Gastroesophageal sphincter (tissue), 3 donors: ENCODE measurements around the gene FOXJ1.

Experiments
- POLR2AphosphoS5 ChIP-seq: sonication (generic); formaldehyde crosslinking; IDR thresholded peaks from one replicate; pipeline ENCODE4 v1.6.1; 2017; ENCODE audit warnings: antibody characterized with exemption
- TF ChIP-seq, protein P1 (sequence below), 4 experiments: fragments of 200-600 bp in 2 of 4; fragments of 450-650 bp in 2 of 4; sonication (generic) in 1 of 4; IDR thresholded peaks; one replicate each; pipeline ENCODE4 v1.5.1; 2017 to 2019; ENCODE audit warnings: antibody characterized with exemption in 4 of 4, mild to moderate bottlenecking in 2 of 4, moderate library complexity in 2 of 4

GRCh38 chr17:76153202-76153601, 12.2 kb upstream of the FOXJ1 start:
- TF ChIP-seq, protein P1, sequence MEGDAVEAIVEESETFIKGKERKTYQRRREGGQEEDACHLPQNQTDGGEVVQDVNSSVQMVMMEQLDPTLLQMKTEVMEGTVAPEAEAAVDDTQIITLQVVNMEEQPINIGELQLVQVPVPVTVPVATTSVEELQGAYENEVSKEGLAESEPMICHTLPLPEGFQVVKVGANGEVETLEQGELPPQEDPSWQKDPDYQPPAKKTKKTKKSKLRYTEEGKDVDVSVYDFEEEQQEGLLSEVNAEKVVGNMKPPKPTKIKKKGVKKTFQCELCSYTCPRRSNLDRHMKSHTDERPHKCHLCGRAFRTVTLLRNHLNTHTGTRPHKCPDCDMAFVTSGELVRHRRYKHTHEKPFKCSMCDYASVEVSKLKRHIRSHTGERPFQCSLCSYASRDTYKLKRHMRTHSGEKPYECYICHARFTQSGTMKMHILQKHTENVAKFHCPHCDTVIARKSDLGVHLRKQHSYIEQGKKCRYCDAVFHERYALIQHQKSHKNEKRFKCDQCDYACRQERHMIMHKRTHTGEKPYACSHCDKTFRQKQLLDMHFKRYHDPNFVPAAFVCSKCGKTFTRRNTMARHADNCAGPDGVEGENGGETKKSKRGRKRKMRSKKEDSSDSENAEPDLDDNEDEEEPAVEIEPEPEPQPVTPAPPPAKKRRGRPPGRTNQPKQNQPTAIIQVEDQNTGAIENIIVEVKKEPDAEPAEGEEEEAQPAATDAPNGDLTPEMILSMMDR (IDR thresholded peaks at IDR 0.05) = no peak
- TF ChIP-seq POLR2AphosphoS5 = no peak
